H1 (cell line): Measurements from ENCODE around the gene PRICKLE1. TPM values are rescaled to one million over a fixed set of nuclear protein-coding genes. Genes with fewer than 3 reads are reported as not detected.

Experiments used
- CTCF ChIA-PET: fragments of 300-600 bp; sonication (Branson Sonifier 250); formaldehyde crosslinking; loops from one replicate; lab custom pipeline; 2021; ENCODE audit not compliant: partially characterized antibody; lab: Charles Lee
- POLR2A ChIA-PET: fragments of 300-600 bp; sonication (Branson Sonifier 250); formaldehyde crosslinking; loops from one replicate; lab custom pipeline; 2021; ENCODE audit warnings: inconsistent platforms; ENCODE audit not compliant: partially characterized antibody; lab: Charles Lee
- DNase-seq, 2 experiments: peaks; one replicate each; pipeline versions ENCODE4 v3.0.0 to v3.0.0-alpha.2; 2010 to 2022; ENCODE audit warnings: low spot score in 2 of 2, low read depth in 1 of 2, mixed read lengths in 1 of 2
- FAIRE-seq: peaks from 2 replicates; lab custom pipeline; 2011; peaks lifted over from hg19 to GRCh38; lab: Jason Lieb, UNC
- H2AFZ ChIP-seq: 2 replicates; pipeline ENCODE4 v1.8.1; 2012; ENCODE audit warnings: low read length, inconsistent platforms
- H2AK5ac ChIP-seq: 2 replicates; pipeline ENCODE4 v1.6.1; 2013; ENCODE audit warnings: low read depth, low read length
- H2BK120ac ChIP-seq: replicated peaks from 2 replicates; pipeline ENCODE3; 2013; ENCODE audit warnings: low read depth, low read length, inconsistent platforms
- H2BK12ac ChIP-seq: 2 replicates; pipeline ENCODE4 v1.6.1; 2013; ENCODE audit warnings: low read depth, low read length
- H2BK15ac ChIP-seq: 2 replicates; pipeline ENCODE4 v1.6.1; 2013; ENCODE audit warnings: low read length
- H2BK20ac ChIP-seq: 2 replicates; pipeline ENCODE4 v1.6.1; 2013; ENCODE audit warnings: low read length
- H2BK5ac ChIP-seq: 2 replicates; pipeline ENCODE4 v1.6.1; 2013; ENCODE audit warnings: low read depth, low read length
- H3K14ac ChIP-seq: 2 replicates; pipeline ENCODE4 v1.6.1; 2013; ENCODE audit warnings: inconsistent platforms; ENCODE audit not compliant: insufficient read length
- H3K18ac ChIP-seq: 2 replicates; pipeline ENCODE4 v1.6.1; 2013; ENCODE audit warnings: low read length; ENCODE audit errors: extremely low read depth
- H3K23ac ChIP-seq: 2 replicates; pipeline ENCODE4 v1.6.1; 2013; ENCODE audit warnings: inconsistent platforms; ENCODE audit not compliant: insufficient read length
- H3K23me2 ChIP-seq: 2 replicates; pipeline ENCODE4 v1.6.1; 2013; ENCODE audit warnings: low read depth, low read length
- H3K27ac ChIP-seq: 2 replicates; pipeline ENCODE4 v1.6.1; 2011; ENCODE audit warnings: low read depth, low read length, inconsistent platforms
- H3K27me3 ChIP-seq, 4 experiments: replicated peaks in 1 of 4; 1 replicate in 1 of 4; 2 replicates in 3 of 4; pipeline versions ENCODE4 v1.6.1 to v1.8.1; 2011 to 2013; ENCODE audit warnings: low read length in 3 of 4, mild to moderate bottlenecking in 3 of 4, inconsistent platforms in 2 of 4, mixed read lengths in 2 of 4, moderate library complexity in 1 of 4; ENCODE audit not compliant: control insufficient read depth in 3 of 4, insufficient read depth in 3 of 4; ENCODE audit errors: extremely low read depth in 1 of 4
- H3K36me3 ChIP-seq, 4 experiments: 2 replicates each; pipeline versions ENCODE4 v1.6.1 to v1.8.1; 2011 to 2013; ENCODE audit warnings: mild to moderate bottlenecking in 4 of 4, low read length in 3 of 4, moderate library complexity in 2 of 4, control low read depth in 1 of 4, inconsistent platforms in 1 of 4; ENCODE audit not compliant: insufficient read depth in 4 of 4, control insufficient read depth in 2 of 4
- H3K4ac ChIP-seq: replicated peaks from 2 replicates; pipeline ENCODE3; 2013; ENCODE audit warnings: low read length, low read depth, mixed read lengths, inconsistent platforms; ENCODE audit not compliant: insufficient read length
- H3K4me1 ChIP-seq, 4 experiments: replicated peaks in 1 of 4; 1 replicate in 1 of 4; 2 replicates in 3 of 4; pipeline versions ENCODE4 v1.6.1 to v1.8.1; 2011 to 2013; ENCODE audit warnings: low read length in 3 of 4, inconsistent platforms in 2 of 4, mixed read lengths in 1 of 4; ENCODE audit not compliant: insufficient read depth in 4 of 4, control insufficient read depth in 3 of 4
- H3K4me2 ChIP-seq, 2 experiments: 2 replicates each; pipeline versions ENCODE4 v1.6.1 to v1.8.1; 2011 to 2013; ENCODE audit warnings: low read depth in 2 of 2, low read length in 2 of 2, control low read depth in 1 of 2, inconsistent platforms in 1 of 2, mild to moderate bottlenecking in 1 of 2; ENCODE audit not compliant: insufficient read depth in 1 of 2
- H3K4me3 ChIP-seq, 4 experiments: fragments of 200-600, 300-600 bp in 1 of 4; sonication (generic), shearing (Covaris generic), sonication (Bioruptor Twin) in 1 of 4; 2 replicates each; pipeline versions ENCODE4 v1.5.1 to v1.8.1; 2011 to 2016; ENCODE audit warnings: low read length in 4 of 4, low read depth in 3 of 4, control low read depth in 2 of 4, inconsistent platforms in 2 of 4, mild to moderate bottlenecking in 2 of 4, mixed read lengths in 1 of 4, moderate library complexity in 1 of 4; ENCODE audit not compliant: insufficient read depth in 2 of 4; ENCODE audit errors: extremely low read depth in 1 of 4
- H3K56ac ChIP-seq: replicated peaks from 2 replicates; pipeline ENCODE3; 2013; ENCODE audit warnings: low read depth, mild to moderate bottlenecking, mixed read lengths, low read length, inconsistent platforms; ENCODE audit not compliant: insufficient read length
- H3K79me1 ChIP-seq: 2 replicates; pipeline ENCODE4 v1.6.1; 2013; ENCODE audit warnings: low read depth, low read length, control low read depth
- H3K79me2 ChIP-seq, 2 experiments: 2 replicates each; pipeline versions ENCODE4 v1.6.1 to v1.8.1; 2012 to 2013; ENCODE audit warnings: low read length in 2 of 2, mild to moderate bottlenecking in 2 of 2, inconsistent platforms in 1 of 2; ENCODE audit not compliant: insufficient read depth in 2 of 2, control insufficient read depth in 1 of 2
- H3K9ac ChIP-seq, 4 experiments: replicated peaks in 1 of 4; 1 replicate in 1 of 4; 2 replicates in 3 of 4; pipeline versions ENCODE4 v1.6.1 to v1.8.1; 2011 to 2013; ENCODE audit warnings: low read depth in 3 of 4, low read length in 3 of 4, control low read depth in 2 of 4, mild to moderate bottlenecking in 2 of 4, moderate library complexity in 2 of 4, inconsistent platforms in 1 of 4; ENCODE audit errors: extremely low read depth in 1 of 4
- H3K9me3 ChIP-seq, 2 experiments: 2 replicates each; pipeline versions ENCODE4 v1.6.1 to v1.8.1; 2012 to 2013; ENCODE audit warnings: mild to moderate bottlenecking in 2 of 2, moderate library complexity in 2 of 2, control low read depth in 1 of 2, inconsistent platforms in 1 of 2, low read depth in 1 of 2, low read length in 1 of 2, mixed read lengths in 1 of 2; ENCODE audit not compliant: insufficient read depth in 2 of 2
- H4K20me1 ChIP-seq, 2 experiments: replicated peaks in 1 of 2; 2 replicates each; pipeline versions ENCODE3 to v1.8.1; 2011 to 2013; ENCODE audit warnings: inconsistent platforms in 2 of 2, low read length in 2 of 2, mild to moderate bottlenecking in 1 of 2; ENCODE audit not compliant: insufficient read depth in 2 of 2, control insufficient read depth in 1 of 2
- H4K5ac ChIP-seq: 2 replicates; pipeline ENCODE4 v1.6.1; 2013; ENCODE audit warnings: low read length, low read depth, mixed read lengths, inconsistent platforms; ENCODE audit not compliant: insufficient read length
- H4K8ac ChIP-seq: 2 replicates; pipeline ENCODE4 v1.8.0; 2013; ENCODE audit warnings: mild to moderate bottlenecking, moderate library complexity, low read length, inconsistent platforms; ENCODE audit not compliant: insufficient read depth; ENCODE audit errors: extremely low read depth
- H4K91ac ChIP-seq: replicated peaks from 2 replicates; pipeline ENCODE3; 2013; ENCODE audit warnings: low read length, mixed read lengths, inconsistent platforms; ENCODE audit not compliant: insufficient read length
- CHD2 ChIP-seq: IDR thresholded peaks from 2 replicates; pipeline ENCODE4 v1.6.1; 2012; ENCODE audit warnings: low read length, improper control_type of control experiment
- CTBP2 ChIP-seq: IDR thresholded peaks from 2 replicates; pipeline ENCODE4 v1.7.0; 2011; ENCODE audit warnings: borderline replicate concordance, mild to moderate bottlenecking, moderate library complexity, mixed read lengths, low read length; ENCODE audit not compliant: insufficient read depth, insufficient read length
- HDAC2 ChIP-seq, 2 experiments: fragments of 300-600 bp in 1 of 2; sonication (generic) in 1 of 2; IDR thresholded peaks; 2 replicates each; pipeline ENCODE4 v1.6.1; 2011 to 2012; ENCODE audit warnings: low read depth in 2 of 2, low read length in 2 of 2, mild to moderate bottlenecking in 2 of 2, moderate library complexity in 2 of 2, borderline replicate concordance in 1 of 2, inconsistent platforms in 1 of 2
- KDM4A ChIP-seq: IDR thresholded peaks from one replicate; pipeline ENCODE4 v1.7.1; 2012; ENCODE audit warnings: low read depth, mild to moderate bottlenecking, moderate library complexity, low read length, inconsistent platforms; ENCODE audit not compliant: severe bottlenecking
- PHF8 ChIP-seq: fragments of 200-600 bp; sonication (generic); conservative IDR thresholded peaks from 2 replicates; pipeline ENCODE4 v1.7.1; 2012; ENCODE audit warnings: low read depth, mild to moderate bottlenecking, inconsistent platforms, low read length, moderate library complexity
- POLR2A ChIP-seq, 2 experiments: IDR thresholded peaks; 1 replicate in 1 of 2; 2 replicates in 1 of 2; pipeline ENCODE4 v1.6.1; 2011; ENCODE audit warnings: low read depth in 2 of 2, low read length in 2 of 2, mild to moderate bottlenecking in 2 of 2; ENCODE audit errors: control extremely low read depth in 1 of 2
- SIX5 ChIP-seq: IDR thresholded peaks from 2 replicates; pipeline ENCODE4 v1.6.1; 2011; ENCODE audit warnings: mild to moderate bottlenecking, low read depth, low read length
- SUZ12 ChIP-seq: fragments of 200-600 bp; sonication (generic); IDR thresholded peaks from 2 replicates; pipeline ENCODE4 v1.6.1; 2012; ENCODE audit warnings: mild to moderate bottlenecking, inconsistent platforms, low read length, moderate library complexity, mixed read lengths
- TCF12 ChIP-seq: IDR thresholded peaks from 2 replicates; pipeline ENCODE4 v1.6.1; 2011; ENCODE audit warnings: low read depth, mild to moderate bottlenecking, low read length
- TEAD4 ChIP-seq: IDR thresholded peaks from 2 replicates; pipeline ENCODE4 v1.6.1; 2012; ENCODE audit warnings: low read depth, low read length, inconsistent platforms, mixed read lengths
- YY1 ChIP-seq: IDR thresholded peaks from 2 replicates; pipeline ENCODE4 v1.6.1; 2011; ENCODE audit warnings: low read depth, mild to moderate bottlenecking, low read length
- WGBS, 2 experiments: shearing (Covaris generic) in 1 of 2; methylation state at CpG; one replicate each; pipeline versions ENCODE4 v1.1.6 to v1.1.7; 2013 to 2015; ENCODE audit warnings: low lambda C conversion rate in 2 of 2, mixed read lengths in 2 of 2, inconsistent platforms in 1 of 2, low coverage in 1 of 2, missing lambda C conversion rate in 1 of 2; ENCODE audit not compliant: insufficient replicate concordance in 2 of 2, insufficient coverage in 1 of 2, insufficient read length in 1 of 2; ENCODE audit errors: extremely low coverage in 1 of 2, missing lambda C conversion rate in 1 of 2; 5-methylcytosine and 5-hydroxymethylcytosine counted together
- polyA plus RNA-seq, 7 experiments: library from polyadenylated mRNA; depleted of rRNA in 3 of 7; stranded (reverse) in 5 of 7; unstranded in 2 of 7; fragments of >200 nt in 5 of 7; fragments of 200-250 nt in 2 of 7; gene quantifications; 1 replicate in 5 of 7; 2 replicates in 1 of 7; 4 replicates in 1 of 7; pipeline versions ENCODE4 v1.2.1 to v1.2.3, GENCODE V29; 2011 to 2013; ENCODE audit warnings: missing spikeins in 2 of 7, mixed read lengths in 2 of 7
- total RNA-seq: library from RNA; stranded (reverse); fragmentation: NEBNext Ultra II Directional; extraction: Animal tissue kit (Norgen Biotek cat#: 25700); gene quantifications from 2 replicates; pipeline ENCODE4 v1.2.1, GENCODE V29; 2021

PRICKLE1 gene
- total and polyA plus RNA-seq, 2 of the 8 experiments (the other 6 are each of a cell fraction or from before 2014, with no cell fraction given), result 14.0 to 22.4 TPM

- Histone ChIP-seq H3K9me3 (no peaks in the 10 kb centered on the region), H3K4me3 (no peak overlapping the region), H3K27me3 (no peaks in the 10 kb centered on the region), H2AK5ac (no peak overlapping the region), H2BK15ac (no peak overlapping the region), H3K4me2 (no peak overlapping the region), H3K4me1 (no peaks in the 10 kb centered on the region; a peak in 2 of 7 replicates), H3K4ac (no peak overlapping the region), H3K18ac (no peak overlapping the region), H2BK120ac (no peak overlapping the region), H3K23ac (no peak overlapping the region), H3K79me1 (no peaks in the 10 kb centered on the region), H2BK20ac (no peak overlapping the region), H4K5ac (no peak overlapping the region), H4K20me1 (no peaks in the 10 kb centered on the region), H4K8ac (no peak overlapping the region), H3K36me3 (no peaks in the 10 kb centered on the region), H4K91ac (no peak overlapping the region), H3K56ac (no peak overlapping the region), H3K14ac (no peak overlapping the region), H2AFZ (no peak overlapping the region), H3K9ac (no peak overlapping the region), H3K79me2 (no peaks in the 10 kb centered on the region), H2BK12ac (no peak overlapping the region), H3K23me2 (no peaks in the 10 kb centered on the region), H3K27ac (no peak overlapping the region), H2BK5ac (no peak overlapping the region)
- no peak for DNase-seq
- FAIRE-seq, result no peak
- ChIA-PET CTCF (interaction anchor here (0.7 to 1.2 kb wide), 3 partner anchors 23 to 154 kb away, joined by 3 read pairs; no protein-coding TSS in a partner anchor), POLR2A (interaction anchor here (0.6 to 2.0 kb wide), 4 partner anchors 16 to 52 kb away, joined by 4 to 11 read pairs (median 5); no protein-coding TSS in a partner anchor)
- 100% methylated on average over 1 of the region's 1 CpG; no CpG with 5 or more reads in 1 of the 2 experiments for WGBS, 2 experiments
- TF ChIP-seq KDM4A (no peak), CTBP2 (no peak), SUZ12 (no peak), YY1 (no peak), TCF12 (no peak), POLR2A (IDR thresholded peaks at IDR 0.05; ENCODE audit: control extremely low read depth in 1 of 2, low read depth in 2 of 2, low read length in 2 of 2) (no peak), HDAC2 (IDR thresholded peaks at IDR 0.05; ENCODE audit: borderline replicate concordance in 1 of 2, low read depth in 2 of 2, low read length in 2 of 2) (no peak), TEAD4 (no peak), SIX5 (no peak), CHD2 (no peak), PHF8 (no peak)
These were observed 64.1 kb downstream of the PRICKLE1 start for GRCh38 chr12:42525444-42525843.
